ENCODE measurements around the gene C17orf75.

The C17orf75 gene

GRCh38 chr17:32302860-32303649 lies 38.9 kb downstream of the C17orf75 start:
- DNase-seq = no peak

DNA sequence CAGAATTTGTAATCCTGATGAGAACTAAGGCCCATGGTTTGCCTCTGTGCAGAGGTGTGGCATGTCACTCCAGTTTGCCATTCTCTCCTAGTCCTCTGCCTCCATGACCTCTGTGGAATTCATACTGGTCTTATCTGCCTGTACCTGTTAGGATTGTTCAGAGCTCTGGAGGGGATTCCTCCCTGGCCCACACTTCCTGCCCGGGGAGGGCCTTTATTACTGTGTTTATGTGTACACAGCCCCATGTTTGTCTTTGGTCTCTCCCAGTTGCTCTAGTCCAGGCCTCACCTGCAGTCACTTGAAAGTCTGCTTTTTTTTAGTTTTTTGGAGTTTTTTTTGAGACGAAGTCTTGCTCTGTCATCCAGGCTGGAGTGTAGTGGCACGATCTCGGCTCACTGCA lies 39.9 kb downstream of the C17orf75 start:
- DNase-seq = no peak

- DNase-seq = no peak
These were observed 42.3 kb downstream of the C17orf75 start for GRCh38 chr17:32299580-32300164.

DNA sequence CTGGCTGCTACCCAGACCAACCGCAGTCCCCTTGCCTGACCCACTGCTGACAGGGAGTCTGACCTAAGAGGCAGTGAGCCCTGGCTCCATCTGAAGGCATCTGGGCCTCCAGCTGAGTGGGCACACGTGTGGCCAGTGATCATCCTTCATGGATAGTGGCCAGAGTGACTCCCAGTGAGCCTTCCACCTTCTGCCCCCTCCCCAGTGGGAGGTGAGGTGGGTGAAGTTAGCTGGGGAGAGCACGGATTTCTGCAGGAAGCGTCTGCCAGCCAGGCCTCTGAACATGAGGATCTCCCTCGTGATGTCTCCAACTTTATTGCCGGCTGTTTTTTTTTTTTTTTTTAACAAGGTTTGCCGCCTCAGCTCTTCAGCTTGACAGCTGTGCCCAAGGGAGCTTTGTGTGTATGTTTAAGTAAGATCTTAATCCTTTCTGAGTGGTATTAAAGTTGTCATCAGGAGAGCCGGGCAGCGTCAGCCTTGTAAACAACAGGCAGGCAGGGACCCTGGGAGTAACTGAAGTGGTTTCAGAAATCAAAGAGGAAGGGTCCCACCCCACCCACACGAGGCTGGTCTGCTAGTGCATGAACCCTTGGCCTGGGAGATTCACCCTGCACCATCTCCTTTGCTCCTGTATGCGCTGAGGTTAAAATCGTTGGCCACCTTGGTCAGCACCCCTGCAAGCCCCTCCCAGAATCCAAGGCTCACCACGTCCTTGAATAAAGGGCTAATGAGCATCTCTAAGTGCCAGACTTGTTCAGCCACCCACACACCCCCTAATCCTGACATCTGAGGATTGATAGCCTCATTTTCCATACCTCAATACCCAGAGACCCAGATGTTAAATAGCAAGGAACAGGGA lies 43.0 kb downstream of the C17orf75 start:
- DNase-seq = no peak

DNA sequence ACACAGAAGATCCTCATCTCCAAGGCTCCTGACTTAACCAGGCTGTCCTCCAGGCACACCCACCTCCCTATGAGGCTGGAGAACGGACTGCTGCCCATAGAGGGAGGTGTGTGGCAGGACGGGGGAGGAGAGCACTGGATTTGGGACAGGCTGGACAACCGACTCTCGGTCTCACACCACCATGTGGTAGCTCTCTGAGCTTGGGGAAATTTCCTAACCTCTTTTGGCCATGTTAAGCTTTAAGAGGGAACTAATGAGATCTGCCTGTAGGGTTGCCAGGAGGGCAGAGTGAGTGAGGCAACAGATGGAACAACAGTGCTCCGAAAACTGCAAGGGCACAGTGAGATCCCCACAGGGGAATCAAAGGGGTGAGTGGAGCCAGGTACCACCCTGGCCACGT lies 43.7 kb downstream of the C17orf75 start:
- no peak for DNase-seq

DNA sequence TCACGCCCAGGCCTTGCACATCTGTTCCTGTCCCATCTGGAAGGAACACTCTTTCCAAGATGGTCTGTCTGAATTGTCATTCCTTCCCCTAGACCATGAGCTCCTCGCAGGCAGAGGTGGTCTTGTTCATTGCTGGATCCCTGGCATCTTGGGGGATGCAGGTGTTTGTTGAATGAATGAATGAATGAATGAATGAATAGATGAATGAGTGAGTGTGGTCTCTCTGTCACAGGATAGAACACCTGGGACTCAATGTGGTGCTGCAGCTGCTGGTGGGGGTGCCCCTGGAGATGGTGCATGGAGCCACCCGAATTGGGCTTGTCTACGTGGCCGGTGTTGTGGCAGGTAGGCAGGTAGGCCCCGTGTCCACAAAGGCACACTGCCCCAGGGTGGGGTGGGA lies 44.1 kb downstream of the C17orf75 start:
- DNase-seq = no peak

GRCh38 chr17:32297424-32297823 lies 44.5 kb downstream of the C17orf75 start:
- no peak for DNase-seq

GRCh38 chr17:32292094-32292493 lies 49.9 kb downstream of the C17orf75 start:
- DNase-seq = no peak

- DNase-seq = no peak
These were observed 52.4 kb downstream of the C17orf75 start for GRCh38 chr17:32289471-32290070.

DNA sequence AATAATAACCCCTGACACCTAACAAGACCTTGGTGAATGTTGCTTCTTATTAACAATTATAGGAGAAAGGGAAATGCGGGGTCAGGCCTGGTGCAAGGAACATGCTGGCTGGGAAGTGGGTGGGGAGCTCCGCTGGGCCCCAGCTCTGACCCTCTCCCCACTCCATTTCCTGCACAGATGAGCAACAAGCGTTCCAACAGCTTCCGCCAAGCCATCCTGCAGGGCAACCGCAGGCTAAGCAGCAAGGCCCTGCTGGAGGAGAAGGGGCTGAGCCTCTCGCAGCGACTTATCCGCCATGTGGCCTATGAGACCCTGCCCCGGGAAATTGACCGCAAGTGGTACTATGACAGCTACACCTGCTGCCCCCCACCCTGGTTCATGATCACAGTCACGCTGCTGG lies 53.4 kb downstream of the C17orf75 start:
- DNase-seq = no peak

GRCh38 chr17:32287804-32288511 lies 54.0 kb downstream of the C17orf75 start:
- DNase-seq = no peak

DNA sequence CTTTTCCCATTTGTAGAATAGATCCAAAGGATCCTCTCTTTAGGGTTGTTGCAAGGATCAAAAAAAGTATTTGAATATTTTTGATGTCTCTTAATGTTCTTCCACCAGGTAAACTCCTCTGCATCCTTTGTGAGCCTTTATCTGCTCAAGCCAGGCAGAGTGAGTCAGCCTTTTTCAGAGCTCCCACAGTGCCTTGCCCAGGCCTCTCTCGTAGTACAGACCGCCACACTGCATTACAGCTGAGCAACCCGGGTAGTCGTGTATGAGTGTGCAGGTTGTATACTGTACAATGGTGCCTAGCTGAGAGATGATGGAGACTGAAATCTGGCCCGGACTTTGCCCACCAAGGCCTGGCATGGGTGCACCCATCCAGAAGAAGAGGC lies 55.5 kb downstream of the C17orf75 start:
- no peak for DNase-seq

DNA sequence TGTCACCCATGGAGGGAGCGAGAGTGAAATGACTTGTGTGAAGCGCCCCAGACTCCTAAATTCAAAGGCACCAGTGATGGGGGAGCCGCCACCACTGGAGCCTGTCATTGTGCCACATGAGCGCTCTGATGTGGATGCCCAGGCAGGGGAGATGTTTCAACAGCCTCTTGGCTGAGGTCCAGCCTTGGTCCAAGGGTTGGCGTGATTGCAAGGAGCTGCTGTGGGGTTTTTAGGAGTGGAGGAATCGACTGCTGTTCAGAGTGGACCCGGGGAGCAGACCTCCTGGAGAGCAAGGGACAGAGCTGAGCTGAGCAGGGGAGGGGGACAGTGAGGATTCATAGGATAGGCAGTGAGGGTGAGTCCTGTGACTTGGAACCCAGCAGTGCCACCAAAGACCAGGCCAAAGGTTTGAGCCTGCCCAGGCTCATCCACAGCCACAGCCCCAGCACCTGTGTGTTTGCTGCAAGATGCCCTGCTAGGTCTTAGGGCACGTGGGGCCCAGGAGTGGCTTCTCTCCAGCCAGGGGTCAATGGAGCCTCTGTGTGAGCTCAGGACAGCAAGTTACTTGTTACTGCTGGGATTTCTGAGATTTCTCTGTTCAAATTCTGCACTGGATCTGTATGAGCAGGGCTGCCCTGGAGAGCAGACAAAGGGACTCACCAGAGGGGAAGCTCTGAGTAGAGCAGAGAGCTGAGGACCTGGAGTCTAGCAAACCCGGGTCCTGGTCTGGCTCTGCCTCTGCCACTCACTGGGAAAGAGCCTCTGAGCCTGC lies 56.0 kb downstream of the C17orf75 start:
- DNase-seq = no peak

DNA sequence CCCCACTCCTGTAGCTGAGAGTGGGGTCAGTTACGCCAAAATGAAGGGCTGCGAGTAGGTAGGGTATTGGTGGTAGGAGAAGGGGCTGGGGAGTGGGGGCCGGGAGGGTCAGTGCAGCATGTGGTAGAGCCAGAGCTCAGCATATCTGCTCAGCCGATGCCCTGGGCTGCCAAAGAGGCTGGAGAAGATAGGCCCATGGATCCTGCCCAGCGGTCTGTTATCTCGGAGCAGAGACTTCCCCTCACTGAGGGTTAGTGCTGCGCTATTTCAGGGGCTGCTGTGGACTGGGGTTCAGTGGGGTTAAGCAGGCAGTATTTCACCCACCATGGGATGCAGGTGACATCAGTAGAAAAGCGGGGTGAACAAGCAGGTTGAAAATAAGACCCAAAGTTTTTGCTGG lies 56.7 kb downstream of the C17orf75 start:
- no peak for DNase-seq

GRCh38 chr17:32283745-32284201 lies 58.2 kb downstream of the C17orf75 start:
- DNase-seq = no peak

GRCh38 chr17:32281011-32281451 lies 60.9 kb downstream of the C17orf75 start:
- no peak for DNase-seq

DNA sequence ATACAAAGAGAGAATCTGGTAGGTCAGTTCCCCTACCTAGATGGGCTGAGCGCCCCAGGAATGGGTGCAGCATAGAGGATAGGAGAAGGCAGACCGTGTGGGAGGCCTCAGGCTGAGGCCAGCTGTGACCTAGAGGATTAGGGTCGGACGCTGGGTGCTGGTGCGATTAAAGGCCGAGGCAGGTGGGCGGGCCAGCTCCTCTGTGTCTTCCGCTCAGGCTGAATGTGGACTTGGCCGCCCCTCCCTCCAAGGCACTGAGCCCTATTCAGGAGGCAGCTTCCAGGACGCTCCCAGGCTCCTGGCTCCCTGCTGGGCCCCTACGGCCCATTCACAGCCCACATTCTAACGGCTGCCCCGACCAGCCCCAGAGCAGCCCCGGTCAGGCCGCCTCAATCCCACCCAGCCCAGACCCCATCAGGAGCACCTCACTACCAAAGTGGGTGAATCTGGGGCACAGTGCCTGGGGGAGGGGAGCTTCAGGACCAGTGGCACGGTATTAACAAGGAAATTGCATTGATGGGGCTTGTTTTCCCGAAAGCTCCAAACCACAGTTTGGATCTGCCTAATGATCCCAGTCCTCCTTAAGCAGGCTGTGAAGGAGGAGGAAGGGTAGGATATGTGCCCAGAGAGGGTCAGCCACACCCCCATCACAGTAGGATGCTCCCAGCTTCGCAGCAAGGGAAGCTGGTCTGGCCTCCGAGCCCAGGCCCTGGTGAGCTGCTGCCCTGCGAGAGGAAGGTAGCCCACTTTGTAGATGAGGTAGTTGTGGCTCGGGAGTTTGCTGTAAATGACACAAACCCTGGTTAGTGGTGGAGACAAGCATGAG lies 61.9 kb downstream of the C17orf75 start:
- DNase-seq = no peak

DNA sequence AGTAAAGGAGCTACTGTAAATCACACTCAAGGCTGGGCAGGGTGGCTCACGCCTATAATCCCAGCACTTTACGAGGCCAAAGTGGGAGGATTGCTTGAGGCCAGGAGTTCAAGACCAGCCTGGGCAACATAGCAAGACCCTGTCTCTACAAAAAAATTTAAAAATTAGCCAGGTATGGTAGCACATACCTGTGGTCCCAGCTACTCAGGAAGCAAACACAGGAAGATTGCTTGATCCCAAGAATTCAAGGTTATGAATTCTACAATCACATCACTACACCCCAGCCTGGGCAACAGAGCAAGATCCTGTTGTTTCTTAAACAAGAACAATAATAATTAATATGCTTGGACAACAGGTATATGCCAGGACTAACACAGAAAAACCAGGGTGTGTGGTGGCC lies 63.2 kb downstream of the C17orf75 start:
- no peak for DNase-seq
